Embryonic facial prominence (tissue), 1 donor: ENCODE results near the gene DEFB132.

Experiments
- DNase-seq: peaks from one replicate; pipeline ENCODE4 v3.0.0-alpha.2; 2016; ENCODE audit errors: extremely low spot score

The DEFB132 gene

DNA sequence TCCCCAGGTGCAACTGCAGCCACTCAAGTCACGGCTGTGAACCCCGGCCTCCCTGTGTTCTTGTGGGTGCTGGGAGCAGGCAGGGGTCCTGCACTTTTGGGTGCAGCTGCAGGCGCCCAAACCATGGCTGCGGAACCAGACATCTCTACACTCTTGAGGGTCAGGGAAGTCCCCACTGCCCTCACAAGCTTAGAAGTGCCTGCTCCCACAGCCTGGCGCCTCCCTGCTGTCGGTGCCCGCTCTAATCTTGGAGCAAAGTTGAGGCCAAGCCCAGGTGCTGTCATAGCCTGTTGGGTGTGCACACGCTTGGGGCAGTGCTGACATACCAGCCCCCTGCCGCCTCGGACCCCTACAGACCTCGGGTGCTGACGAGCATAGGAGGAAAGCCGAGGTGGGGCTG is 6.2 kb downstream of the DEFB132 start:
- no peak for DNase-seq

DNA sequence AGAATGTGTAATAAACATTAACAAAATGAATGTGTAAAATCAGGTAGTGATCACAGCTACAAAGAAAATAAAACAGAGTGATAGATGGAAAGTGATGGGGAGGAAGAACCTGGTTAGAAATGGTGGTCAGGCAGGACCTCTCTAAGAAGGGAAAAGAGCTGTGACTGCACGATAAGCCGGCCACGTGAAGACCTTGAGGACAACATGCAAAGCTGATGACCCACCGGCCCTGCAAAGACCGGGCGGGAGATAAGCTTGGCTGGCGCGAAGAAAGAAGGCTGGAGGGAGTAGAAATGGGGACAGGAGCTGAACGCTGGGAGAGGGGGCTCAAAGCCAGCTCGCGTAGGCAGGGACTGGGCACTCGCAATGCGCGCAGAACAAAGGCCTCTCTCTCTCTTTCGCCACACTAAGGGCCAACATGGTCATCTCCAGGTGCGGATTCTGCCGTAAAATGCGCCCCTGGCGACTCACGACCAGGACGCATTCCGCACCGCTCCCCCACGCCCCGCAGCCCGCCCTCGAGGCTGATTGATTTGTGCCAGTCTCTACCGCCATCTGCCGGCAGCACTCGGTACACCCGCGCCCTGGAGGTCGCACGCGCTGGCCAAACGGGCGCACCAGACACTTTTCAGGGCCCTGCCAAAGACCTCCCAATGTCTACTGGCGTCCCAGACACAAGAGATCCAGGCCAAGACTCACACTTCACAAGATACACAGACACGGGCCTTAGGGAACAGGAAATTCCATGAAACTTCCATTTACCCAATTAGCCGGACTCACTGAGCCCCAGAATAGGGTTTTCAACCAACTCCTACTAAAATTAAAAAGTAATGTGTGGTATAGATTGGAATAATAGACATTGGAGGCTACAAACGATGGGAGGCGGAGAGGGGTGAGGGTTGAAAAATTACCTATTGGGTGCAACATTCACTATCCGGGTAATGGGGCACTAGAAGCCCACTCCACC is 9.4 kb downstream of the DEFB132 start:
- DNase-seq = no peak

DNA sequence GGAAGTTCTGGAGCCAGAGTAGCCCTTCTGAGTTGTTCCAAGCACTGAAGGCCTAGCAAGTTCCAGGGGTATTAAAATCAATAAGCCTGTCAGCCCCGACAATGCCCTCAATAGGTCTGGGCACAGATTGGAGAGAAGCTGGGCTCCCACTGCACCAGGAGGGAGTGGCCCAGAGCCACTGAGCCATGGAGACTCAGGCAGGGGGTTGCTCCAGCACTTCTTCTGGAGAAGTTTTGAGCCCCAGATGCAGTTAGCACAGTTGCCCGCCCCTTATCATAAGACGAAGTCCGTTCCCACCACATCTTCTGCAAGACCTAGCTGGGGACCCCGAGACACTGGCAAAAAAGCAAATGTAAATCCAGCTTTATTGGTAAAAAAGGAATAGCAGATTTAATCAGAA is 13.0 kb downstream of the DEFB132 start:
- DNase-seq = no peak

DNA sequence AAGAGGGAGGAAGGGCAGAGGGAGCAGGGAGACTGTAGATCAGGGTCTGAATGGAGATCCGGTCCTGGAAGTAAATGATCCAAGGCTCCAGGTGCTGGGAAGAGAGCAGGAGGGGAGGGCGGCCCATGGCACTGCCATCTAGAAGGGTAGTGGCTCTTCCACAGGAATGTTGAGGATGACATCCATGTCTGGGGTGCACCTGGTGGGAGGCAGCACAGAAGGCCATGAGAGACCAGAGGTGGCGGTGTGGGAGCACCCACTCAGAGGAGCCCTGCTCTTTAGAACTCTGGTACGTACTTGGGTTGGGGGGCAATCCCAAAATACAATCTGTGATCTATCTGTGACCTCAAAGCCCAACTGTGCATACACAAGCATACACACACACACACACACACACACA is 13.5 kb downstream of the DEFB132 start:
- no peak for DNase-seq

DNA sequence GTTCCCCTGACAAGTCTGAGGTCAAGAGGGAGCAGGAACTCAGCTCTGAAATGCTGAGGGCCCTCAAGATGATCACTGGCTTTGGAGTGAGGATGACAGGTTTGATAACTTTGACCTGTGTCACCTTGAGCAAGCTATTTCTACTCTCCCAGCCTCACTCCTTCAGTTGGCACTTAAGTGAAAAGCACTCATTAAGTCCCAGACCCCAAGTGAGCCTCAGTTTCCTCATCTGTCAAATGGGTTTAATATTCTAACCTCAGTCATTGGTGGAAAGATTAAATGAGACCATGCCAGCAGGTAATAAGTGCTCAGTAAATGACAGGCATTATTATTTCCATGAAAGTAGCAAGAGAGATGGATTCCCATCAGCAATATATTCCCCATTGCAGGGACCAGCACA is 14.0 kb downstream of the DEFB132 start:
- no peak for DNase-seq

DNA sequence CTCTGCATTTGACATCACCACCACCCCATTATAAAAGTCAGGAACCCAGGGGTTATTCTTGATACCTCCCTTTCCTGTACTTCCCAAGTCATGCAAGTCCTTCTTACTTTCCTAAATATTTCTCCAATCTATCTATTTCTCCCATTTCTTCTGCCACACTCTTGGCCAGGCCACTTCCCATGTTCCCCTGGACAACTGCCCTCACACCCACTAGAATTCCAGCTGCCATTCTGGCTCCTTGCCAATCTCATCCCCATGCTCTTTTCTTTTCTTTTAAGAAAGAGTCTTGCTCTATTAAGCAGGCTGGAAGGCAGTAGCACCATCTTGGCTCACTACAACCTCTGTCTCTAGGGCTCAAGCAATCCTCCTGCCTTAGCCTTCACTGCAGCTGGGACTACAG is 15.2 kb downstream of the DEFB132 start:
- DNase-seq = no peak

DNA sequence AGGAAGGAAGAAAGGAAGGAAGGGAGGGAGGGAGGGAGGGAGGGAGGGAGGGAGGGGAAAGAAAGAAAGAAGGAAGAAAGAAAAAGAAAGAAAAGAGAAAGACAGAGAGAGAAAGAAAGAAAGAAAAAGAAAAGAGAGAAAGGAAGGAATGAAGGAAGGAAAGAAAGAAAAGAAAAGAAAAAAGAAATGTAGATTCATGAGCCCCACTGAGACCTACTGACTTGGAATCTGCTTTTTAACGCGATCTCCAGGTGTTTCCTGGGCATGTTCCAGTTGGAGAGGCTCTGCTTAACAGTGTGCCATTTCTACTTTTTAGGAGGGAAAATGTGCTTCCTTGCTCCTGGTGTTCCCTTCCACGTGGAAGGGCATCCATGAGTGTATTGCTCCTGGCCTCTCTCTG is 16.4 kb downstream of the DEFB132 start:
- DNase-seq = no peak

DNA sequence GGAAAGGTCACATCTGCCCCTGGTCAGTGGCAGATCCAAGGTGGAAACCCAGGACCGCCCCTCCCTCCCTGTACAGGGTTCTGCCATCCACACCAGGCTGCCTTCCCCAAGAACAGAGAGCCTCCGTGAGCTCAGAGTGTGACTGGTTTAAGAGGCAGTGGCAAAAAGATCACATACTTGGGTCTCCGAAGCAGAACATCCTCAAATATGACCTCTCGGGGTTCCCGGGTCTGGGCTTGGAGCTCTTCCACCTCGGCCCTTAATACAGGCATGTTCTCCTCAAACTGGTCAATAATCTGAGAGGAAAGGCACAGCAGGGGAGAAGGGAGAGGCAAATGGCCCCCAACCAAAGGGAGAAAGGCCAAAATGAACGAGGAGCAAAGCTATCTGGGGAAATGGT is 18.3 kb downstream of the DEFB132 start:
- no peak for DNase-seq

DNA sequence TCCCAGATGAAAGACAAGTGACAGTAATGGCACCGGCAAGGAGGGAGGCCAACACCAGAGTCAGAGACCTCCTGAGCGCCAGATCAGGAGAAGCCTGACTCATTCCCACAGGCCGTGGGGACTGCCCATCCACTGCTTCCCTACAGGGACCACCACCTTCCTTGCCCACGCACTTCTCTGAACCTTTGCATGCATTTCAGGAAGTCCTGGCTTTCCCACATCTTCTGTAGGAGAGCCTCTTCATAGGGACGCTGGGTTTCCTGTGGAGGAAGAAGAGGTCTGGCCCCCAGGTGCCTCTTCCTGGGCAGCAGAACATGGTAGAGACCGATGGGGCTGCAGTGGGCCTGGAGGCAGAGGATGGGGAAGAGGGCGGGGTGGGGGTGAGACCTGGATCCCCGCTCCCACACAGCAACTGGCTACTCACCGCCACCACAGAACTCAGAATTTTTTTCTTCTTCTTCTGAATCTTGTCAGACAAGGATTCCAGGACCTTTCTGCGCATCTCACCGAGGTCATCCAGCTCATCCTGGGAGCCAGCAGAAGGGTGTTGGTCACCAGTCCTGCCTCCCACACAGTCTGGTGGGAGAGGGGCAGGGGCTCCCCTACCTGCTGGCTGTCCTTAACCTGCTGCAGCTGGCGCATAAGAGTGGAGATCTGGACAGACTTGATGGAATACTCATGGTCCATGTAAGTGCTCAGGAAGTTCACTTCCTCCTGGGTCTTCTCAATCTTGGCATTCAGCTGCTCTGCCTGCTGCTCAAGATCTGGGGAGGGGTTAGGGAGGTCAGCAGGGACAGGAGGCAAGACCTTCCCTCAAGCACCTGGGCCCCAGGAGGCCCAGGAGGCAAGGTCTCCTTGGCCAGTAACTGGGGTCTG is 19.3 kb downstream of the DEFB132 start:
- no peak for DNase-seq

DNA sequence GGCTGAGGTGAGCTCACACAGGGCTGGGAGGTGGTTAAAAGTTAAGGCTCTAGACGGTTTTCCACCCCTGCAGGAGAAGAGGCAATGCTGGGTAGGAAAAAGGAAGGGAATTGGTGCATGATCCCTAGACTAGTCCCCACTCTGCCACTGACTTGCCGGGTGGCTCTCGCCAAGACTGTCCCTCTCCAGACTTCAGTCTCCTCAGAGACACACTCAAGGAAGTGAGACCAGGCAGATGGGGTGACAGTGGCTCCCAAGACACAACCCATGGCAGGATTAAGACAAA is 19.9 kb downstream of the DEFB132 start:
- no peak for DNase-seq

DNA sequence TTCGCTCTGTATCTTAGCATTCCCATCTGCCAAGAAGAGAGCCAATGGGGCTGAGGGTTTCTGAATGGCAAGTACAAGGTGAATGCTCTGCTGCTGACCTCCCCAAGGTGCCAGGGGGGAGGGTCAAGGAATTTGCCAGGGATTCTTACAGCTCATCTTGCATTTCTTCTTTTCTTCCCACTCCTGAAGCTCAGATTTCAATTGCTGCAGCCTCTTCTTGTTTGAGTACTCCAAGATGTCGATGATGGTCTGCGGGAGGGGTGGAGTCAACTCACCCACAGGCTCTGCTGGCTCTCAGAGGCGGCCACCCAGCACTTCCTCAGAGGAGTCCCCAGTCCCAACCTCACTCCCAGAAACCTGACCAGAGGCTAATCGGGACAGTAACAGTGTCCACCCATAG is 20.7 kb downstream of the DEFB132 start:
- no peak for DNase-seq

DNA sequence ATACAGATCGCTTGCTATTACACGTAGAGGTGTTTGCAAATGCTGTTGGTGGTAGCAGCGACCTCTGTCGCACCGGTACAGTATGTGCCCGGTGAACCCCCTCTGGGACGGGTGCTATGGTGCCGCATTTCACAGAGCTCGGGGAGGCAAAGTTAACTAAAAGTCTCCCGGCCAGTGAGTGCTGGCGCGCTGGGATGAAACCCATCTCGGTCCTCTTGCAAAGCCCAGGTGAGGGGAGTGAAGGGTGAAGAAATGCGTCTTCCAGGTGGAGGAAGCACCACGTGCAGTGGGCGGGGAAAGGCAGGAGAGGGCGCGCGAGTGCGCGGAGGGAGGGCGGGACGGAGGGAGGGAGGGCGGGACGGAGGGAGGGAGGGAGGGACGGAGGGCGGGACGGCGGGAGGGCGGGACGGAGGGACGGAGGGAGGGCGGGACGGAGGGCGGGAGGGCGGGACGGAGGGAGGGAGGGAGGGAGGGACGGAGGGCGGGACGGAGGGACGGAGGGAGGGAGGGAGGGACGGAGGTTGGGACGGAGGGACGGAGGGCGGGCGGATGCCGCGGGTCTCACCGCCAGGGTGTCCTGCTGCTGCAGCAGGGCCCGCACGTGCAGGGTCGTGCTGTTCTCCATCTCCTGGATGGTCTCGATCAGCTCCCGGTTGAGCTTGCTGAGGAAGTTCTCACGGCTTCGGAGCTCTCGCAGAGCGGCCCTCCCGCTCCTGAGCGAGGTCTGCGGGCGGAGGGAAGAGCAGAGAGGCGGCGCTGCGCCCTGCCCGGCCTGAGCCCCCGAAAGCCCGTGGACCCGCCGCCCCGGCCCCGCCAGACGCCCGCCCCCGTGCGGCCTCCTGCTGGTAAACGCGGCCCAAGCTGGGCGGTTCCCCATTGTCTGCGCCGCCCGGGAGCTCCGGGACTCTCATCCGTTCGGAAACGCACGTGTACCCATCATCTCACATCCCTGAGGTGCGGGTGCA is 21.4 kb downstream of the DEFB132 start:
- DNase-seq = no peak

DNA sequence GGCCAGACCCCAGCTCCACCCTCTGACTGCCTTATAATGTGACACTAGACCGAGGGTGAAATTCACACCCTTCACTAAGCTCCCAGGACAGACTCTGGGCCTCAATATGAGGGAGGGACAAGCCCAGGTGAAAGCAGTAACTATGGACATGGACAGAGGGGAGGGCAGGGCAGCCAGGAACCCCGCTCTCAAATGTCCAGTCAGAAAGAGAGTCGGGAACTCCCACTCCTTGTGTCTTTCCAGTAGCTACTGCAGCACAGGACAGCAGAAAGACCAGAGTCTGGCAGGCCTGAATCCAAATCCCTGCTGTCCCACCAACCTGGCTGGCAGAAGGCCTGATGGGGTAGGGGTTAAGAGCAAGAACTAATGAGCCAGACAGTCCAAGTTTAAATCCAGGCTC is 26.6 kb downstream of the DEFB132 start:
- no peak for DNase-seq

DNA sequence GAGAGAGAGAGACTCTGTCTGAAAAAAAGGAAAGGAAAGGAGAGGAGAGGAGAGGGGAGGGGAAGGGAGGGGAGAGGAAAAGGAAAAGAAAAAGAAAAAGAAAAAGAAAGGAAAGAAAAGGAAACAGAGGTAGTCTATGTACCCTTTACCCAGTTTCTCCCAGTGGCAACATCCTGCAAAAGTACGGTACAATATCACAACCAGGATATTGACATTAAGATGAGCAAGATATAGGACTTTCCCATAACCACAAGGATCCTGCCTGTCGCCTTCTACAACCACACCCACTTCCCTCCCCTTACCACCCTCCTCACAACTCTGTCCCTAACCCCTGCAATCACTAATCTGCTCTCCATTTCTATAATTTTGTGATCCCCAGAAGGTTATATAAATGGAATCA is 29.0 kb downstream of the DEFB132 start:
- DNase-seq = no peak

DNA sequence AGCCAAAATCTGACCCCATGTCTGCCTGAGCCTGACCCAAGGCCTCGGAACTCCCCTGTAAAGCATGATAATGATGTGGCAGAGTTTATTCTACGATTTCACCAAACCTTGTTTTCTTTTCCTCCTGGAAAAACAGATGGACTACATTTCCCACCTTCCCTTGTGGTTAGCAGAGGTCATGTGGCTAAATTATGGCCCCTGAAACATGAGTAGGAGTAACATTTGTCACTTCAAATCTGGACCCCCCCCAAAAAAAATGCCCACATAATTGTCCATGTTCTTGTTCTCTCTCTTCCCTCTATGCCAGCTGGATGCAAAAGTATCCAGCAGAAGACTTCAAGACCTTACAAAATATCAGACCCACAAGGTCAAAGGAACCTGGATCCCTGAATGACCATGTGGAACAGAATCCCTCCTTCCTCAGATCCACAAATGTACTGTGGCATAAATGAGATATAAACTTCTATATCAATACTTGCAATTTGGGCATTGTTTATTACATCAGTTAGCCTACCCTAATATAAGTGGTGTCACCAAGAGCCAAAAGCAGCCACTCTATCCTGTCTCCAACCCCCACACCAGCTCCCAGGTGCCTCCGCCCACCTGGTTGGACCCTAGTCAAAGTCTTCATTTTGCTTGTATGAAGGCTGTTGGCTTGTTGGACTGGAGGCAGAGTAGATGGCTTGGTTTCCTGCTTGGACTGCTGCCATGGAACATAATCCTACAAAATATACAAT is 31.6 kb downstream of the DEFB132 start:
- no peak for DNase-seq

DNA sequence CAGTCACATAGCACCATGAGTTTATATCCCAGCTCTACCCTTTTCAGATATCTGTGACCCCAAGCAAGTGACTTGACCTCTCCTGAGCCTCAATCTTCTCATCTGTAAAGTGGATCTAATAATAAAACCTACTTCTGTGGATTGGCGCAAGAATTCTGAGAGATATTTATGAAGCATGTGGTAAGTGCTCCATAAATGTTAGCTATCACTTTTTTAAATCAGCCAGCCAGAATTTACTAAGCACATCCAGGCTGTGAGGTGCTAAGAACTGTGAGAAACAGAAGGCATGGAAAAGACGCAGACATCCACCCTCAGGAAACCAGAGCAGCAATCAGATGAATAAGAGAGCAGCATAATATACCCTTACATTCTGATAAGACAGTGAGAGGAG is 32.2 kb downstream of the DEFB132 start:
- no peak for DNase-seq

DNA sequence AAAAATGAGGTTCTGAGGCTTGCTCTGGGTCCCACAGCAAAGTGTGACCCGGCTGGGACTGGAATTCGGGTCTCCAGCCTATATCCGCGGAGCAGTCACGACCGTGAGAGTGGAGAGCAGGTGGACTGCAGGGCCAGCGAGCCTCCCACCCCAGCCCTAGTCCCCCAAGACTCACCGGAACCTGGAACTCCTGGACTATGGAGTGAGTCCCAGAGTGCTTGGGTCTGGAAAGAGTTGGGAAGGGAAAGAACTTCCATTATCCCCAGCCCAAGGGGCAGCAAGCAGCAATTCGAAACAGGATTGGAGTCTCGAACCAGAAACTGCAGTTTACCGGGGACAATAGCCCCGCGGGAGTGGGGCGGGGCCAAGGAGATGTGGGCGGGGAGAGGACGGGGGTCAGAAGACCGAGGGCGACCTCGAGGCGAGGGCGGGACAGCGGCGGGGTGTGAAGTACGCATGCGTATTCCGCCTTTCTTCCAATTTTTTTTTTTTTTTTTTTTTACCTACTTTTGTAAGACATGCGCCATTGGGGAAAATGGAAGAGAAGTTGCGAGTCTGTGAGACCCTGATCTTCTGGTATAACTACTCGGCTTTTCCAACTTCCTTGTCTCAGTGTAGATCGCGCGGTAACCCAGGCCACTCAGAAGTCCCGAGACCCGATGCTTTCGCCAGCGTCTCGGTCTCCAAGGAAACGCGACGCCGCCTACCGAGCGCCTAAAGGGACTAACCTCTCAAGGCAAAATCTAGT is 32.7 kb downstream of the DEFB132 start, which contains the start of gene C20orf96:
TSS of gene C20orf96 (minus strand) at position 667 of the 748 bp plus-strand sequence. CDS start at position 527, 140 bp downstream.
- peak; percentile 83 for DNase-seq

DNA sequence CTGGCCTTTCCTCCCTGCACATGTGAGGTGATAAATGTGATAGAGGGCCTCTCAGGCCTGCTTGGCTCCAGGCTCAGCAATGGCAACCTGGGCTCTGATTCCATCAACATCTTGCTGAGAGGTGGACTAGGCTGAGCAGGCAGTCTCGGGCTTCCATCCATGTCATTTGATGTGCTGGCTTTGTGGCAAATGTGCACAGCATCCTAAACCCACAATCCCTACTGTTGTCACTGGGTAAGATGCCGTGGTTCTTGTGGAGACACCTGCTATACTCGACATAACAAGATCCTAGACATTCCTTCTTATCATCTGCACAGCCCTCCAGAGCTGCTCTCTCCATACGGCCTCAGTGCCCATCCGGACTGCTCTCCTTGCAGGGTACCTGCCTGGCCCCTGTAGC is 37.1 kb downstream of the DEFB132 start:
- DNase-seq = no peak

DNA sequence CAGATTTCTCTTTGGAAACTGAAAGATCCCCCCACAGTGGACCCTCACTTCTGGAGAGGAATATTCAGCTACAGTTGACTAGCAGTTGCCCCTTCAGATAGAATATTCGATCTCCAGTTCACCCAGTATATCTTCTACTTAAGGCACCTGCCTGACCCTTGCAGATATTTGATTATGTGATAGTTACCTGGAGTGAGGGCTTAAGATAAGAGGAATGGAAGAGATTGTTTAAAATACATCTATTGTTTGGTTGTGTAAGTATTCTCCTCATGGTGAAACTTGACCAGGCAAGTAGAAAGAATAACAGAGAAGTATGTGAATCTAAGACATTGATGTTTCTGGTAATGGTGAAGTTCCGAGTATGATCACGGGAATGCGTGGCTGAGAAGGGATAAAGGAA is 38.3 kb downstream of the DEFB132 start:
- DNase-seq = no peak
